Measurements from ENCODE around the gene GFRA4. TPM values are rescaled to one million over a fixed set of nuclear protein-coding genes. Genes with fewer than 3 reads are reported as not detected.

GFRA4 gene
- total and polyA plus RNA-seq, 4 donors: not detected

DNA sequence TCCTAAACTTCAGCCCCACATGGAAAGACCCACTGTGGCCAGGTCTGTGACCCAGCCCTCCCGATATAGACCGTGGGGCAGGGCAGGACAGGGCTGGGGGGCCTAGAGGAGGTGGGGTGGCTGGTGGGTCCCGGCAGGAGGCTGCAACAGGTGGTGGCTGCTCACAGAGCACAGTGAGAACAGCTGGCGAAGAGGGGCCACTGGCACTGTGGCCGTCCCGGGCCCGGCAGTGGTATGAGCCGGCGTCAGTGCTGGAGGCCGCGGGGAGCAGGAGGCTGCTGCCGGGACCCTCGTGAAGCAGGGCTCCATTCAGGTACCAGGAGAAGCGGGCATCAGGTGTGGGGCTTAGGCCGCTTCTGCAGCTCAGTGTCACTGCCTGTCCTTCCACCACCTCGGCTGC lies 35.8 kb upstream of the GFRA4 start:
- no peak for TF ChIP-seq CTCF (IDR thresholded peaks at IDR 0.05; ENCODE audit: control extremely low read depth, extremely low read depth)
- Histone ChIP-seq H3K27me3 (ENCODE audit: control insufficient read depth in 3 of 3, insufficient read depth in 3 of 3, low read length in 2 of 3) (no peaks in the 10 kb centered on the region), H3K4me3 (no peak overlapping the region), H3K36me3 (ENCODE audit: control insufficient read depth in 4 of 4, insufficient read depth in 4 of 4, low read length in 4 of 4) (no peaks in the 10 kb centered on the region), H3K9ac (ENCODE audit: insufficient read depth in 1 of 2, low read length in 2 of 2) (no peak overlapping the region), H3K27ac (ENCODE audit: low read depth in 1 of 2, low read length in 1 of 2) (no peak overlapping the region), H3K9me3 (ENCODE audit: control insufficient read depth in 4 of 4, insufficient read depth in 3 of 4, low read length in 3 of 4) (peaks cover 0 to 5% (median 2%) of the 10 kb centered on the region in 4 donors), H3K4me1 (ENCODE audit: control insufficient read depth in 5 of 5, insufficient read depth in 5 of 5, low read length in 5 of 5) (peaks cover 0 to 10% (median 0%) of the 10 kb centered on the region in 5 donors)
- ATAC-seq (ENCODE audit: insufficient read depth, low FRiP score): no peak
- 84 to 98% methylated on average over 16 of the region's 16 CpGs for WGBS, 2 donors
- no peak for DNase-seq

DNA sequence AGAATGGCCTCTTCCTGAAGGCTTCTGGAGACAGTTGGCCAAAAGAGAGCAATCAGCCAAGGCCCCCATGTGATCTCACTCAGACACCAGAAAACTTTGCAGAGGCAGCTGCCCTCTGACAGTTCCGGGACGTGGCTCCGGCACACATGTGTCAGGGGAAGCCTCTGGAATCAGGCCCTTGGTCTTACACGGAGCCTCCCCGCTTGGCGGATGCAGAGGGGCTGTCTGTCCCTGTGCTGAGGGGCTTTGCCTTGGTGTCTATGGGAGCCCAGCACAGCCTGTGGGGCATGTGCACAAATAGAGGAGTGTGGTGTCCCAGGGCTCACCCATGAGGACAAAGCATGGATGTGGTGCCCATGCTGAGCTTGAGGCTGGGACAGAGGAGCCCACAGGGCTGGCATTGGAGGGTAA lies 35.4 kb upstream of the GFRA4 start:
- H3K27ac ChIP-seq (ENCODE audit: low read depth in 1 of 2, low read length in 1 of 2): no peak overlapping the region
- no peak for ATAC-seq (ENCODE audit: insufficient read depth, low FRiP score)
- no peak for TF ChIP-seq CTCF (IDR thresholded peaks at IDR 0.05; ENCODE audit: control extremely low read depth, extremely low read depth)
- H3K4me1 ChIP-seq (ENCODE audit: control insufficient read depth in 5 of 5, insufficient read depth in 5 of 5, low read length in 5 of 5): peaks cover 0 to 10% (median 0%) of the 10 kb centered on the region in 5 donors
- H3K27me3 ChIP-seq (ENCODE audit: control insufficient read depth in 3 of 3, insufficient read depth in 3 of 3, low read length in 2 of 3): no peaks in the 10 kb centered on the region
- no peak overlapping the region for H3K9ac ChIP-seq (ENCODE audit: insufficient read depth in 1 of 2, low read length in 2 of 2)
- peaks cover 0 to 5% (median 2%) of the 10 kb centered on the region in 4 donors for H3K9me3 ChIP-seq (ENCODE audit: control insufficient read depth in 4 of 4, insufficient read depth in 3 of 4, low read length in 3 of 4)
- H3K36me3 ChIP-seq (ENCODE audit: control insufficient read depth in 4 of 4, insufficient read depth in 4 of 4, low read length in 4 of 4): no peaks in the 10 kb centered on the region
- DNase-seq: peak; percentile 66 to 81 (median 69)
- no peak overlapping the region for H3K4me3 ChIP-seq
- 77 to 98% methylated on average over 6 of the region's 6 CpGs for WGBS, 2 donors

GRCh38 chr20:3697588-3698305 lies 34.5 kb upstream of the GFRA4 start:
- ATAC-seq (ENCODE audit: insufficient read depth, low FRiP score) (no peak), DNase-seq (peak in 1 of 3 donors; percentile 29)
- no peaks in the 10 kb centered on the region for H3K36me3 ChIP-seq (ENCODE audit: control insufficient read depth in 4 of 4, insufficient read depth in 4 of 4, low read length in 4 of 4)
- H3K27ac ChIP-seq (ENCODE audit: low read depth in 1 of 2, low read length in 1 of 2): no peak overlapping the region
- peaks cover 0 to 5% (median 2%) of the 10 kb centered on the region in 4 donors for H3K9me3 ChIP-seq (ENCODE audit: control insufficient read depth in 4 of 4, insufficient read depth in 3 of 4, low read length in 3 of 4)
- TF ChIP-seq CTCF (IDR thresholded peaks at IDR 0.05; ENCODE audit: control extremely low read depth, extremely low read depth): no peak
- no peaks in the 10 kb centered on the region for H3K27me3 ChIP-seq (ENCODE audit: control insufficient read depth in 3 of 3, insufficient read depth in 3 of 3, low read length in 2 of 3)
- H3K4me1 ChIP-seq (ENCODE audit: control insufficient read depth in 5 of 5, insufficient read depth in 5 of 5, low read length in 5 of 5): peaks cover 0 to 10% (median 0%) of the 10 kb centered on the region in 5 donors
- H3K4me3 ChIP-seq: no peak overlapping the region
- H3K9ac ChIP-seq (ENCODE audit: insufficient read depth in 1 of 2, low read length in 2 of 2): no peak overlapping the region
- 81 to 88% methylated on average over 18 of the region's 18 CpGs for WGBS, 2 donors

All from lung (tissue), 12 donors.